Measurements from ENCODE around the gene GTF3C1.

GRCh38 chr16:27539636-27540035 lies 10.1 kb downstream of the GTF3C1 start:
- TF ChIP-seq REST (IDR thresholded peaks at IDR 0.05) = no peak
- no peak for TF ChIP-seq CTCF (IDR thresholded peaks at IDR 0.05; ENCODE audit: low read depth, low read length, missing input control)
- TF ChIP-seq RXRA (IDR thresholded peaks at IDR 0.05) = no peak
- TF ChIP-seq SP1 (IDR thresholded peaks at IDR 0.05) = no peak

Measured in liver (tissue), 3 donors.